Right renal cortex interstitium (tissue), 3 donors: ENCODE results near the gene TMEM186. TPM values are rescaled to one million over a fixed set of nuclear protein-coding genes. Genes with fewer than 3 reads are reported as not detected.
"Not testable (repeated sequence)": the region's sequence is repeated elsewhere in the genome, so short reads cannot be mapped to it uniquely, and the experiment has no call there.

Experiments
- DNase-seq, 3 donors: peaks; one replicate each; pipeline ENCODE4 v3.0.0-alpha.2; 2013; ENCODE audit warnings: low read depth in 3 of 3, low spot score in 2 of 3
- polyA plus RNA-seq, 3 donors: library from polyadenylated mRNA; unstranded; fragments of 120-200 nt; gene quantifications; one replicate each; pipeline ENCODE4 v1.2.1, GENCODE V29; 2013; ENCODE audit not compliant: insufficient read length in 3 of 3

Gene TMEM186
- polyA plus RNA-seq, 3 donors: 15.3 to 17.1 (median 16.5) TPM

GRCh38 chr16:8812162-8812843 is 14.9 kb upstream of the TMEM186 start:
- no peak for DNase-seq

GRCh38 chr16:8808613-8809353 is 11.3 kb upstream of the TMEM186 start:
- DNase-seq: no peak

GRCh38 chr16:8808009-8808408 is 10.6 kb upstream of the TMEM186 start:
- DNase-seq: no peak

GRCh38 chr16:8807189-8807588 is 9.8 kb upstream of the TMEM186 start:
- no peak for DNase-seq

- no peak for DNase-seq
Observed at GRCh38 chr16:8806272-8806983, 9.0 kb upstream of the TMEM186 start.

- no peak for DNase-seq
Observed at GRCh38 chr16:8804313-8804712, 6.9 kb upstream of the TMEM186 start.

- not testable (repeated sequence) for DNase-seq
Observed at GRCh38 chr16:8803733-8804132, 6.3 kb upstream of the TMEM186 start.

GRCh38 chr16:8801701-8802100 is 4.3 kb upstream of the TMEM186 start:
- DNase-seq: no peak

- no peak for DNase-seq
Observed at GRCh38 chr16:8798535-8799157, 1.2 kb upstream of the TMEM186 start.

GRCh38 chr16:8798174-8798527 is 712 bp upstream of the TMEM186 start:
- DNase-seq: no peak

- DNase-seq: no peak
Observed at GRCh38 chr16:8796469-8797363, 723 bp downstream of the TMEM186 start.

GRCh38 chr16:8795818-8796217 is 1.6 kb downstream of the TMEM186 start:
- DNase-seq: no peak

GRCh38 chr16:8795091-8795490 is 2.3 kb downstream of the TMEM186 start:
- DNase-seq: no peak

GRCh38 chr16:8788578-8789172 is 8.8 kb downstream of the TMEM186 start:
- DNase-seq: no peak

- not testable (repeated sequence) for DNase-seq
Observed at GRCh38 chr16:8786316-8786715, 11.1 kb downstream of the TMEM186 start.

- DNase-seq: no peak
Observed at GRCh38 chr16:8785408-8785807, 12.0 kb downstream of the TMEM186 start.

- DNase-seq: no peak
Observed at GRCh38 chr16:8782673-8783072, 14.8 kb downstream of the TMEM186 start.

- no peak for DNase-seq
Observed at GRCh38 chr16:8781797-8782196, 15.6 kb downstream of the TMEM186 start.

GRCh38 chr16:8777217-8777616 is 20.2 kb downstream of the TMEM186 start:
- DNase-seq: no peak

- DNase-seq: no peak
Observed at GRCh38 chr16:8776129-8776584, 21.3 kb downstream of the TMEM186 start.
